Measurements from ENCODE around the gene PLXNA2. TPM values are rescaled to one million over a fixed set of nuclear protein-coding genes. Genes with fewer than 3 reads are reported as not detected.

Gene PLXNA2
- total RNA-seq, 1 donor from 2014 or later, result 1.7 TPM

- Mint-ChIP-seq H3K27me3 (ENCODE audit: insufficient read depth, low read depth) (no peaks in the 10 kb centered on the region), H3K27ac (no peak overlapping the region), H3K36me3 (no peaks in the 10 kb centered on the region), H3K9me3 (peaks cover 9% of the 10 kb centered on the region), H3K4me3 (no peak overlapping the region), H3K4me1 (no peaks in the 10 kb centered on the region)
- no peak overlapping the region for H3K4me3 ChIP-seq
- H4K20me1 ChIP-seq (ENCODE audit: low read depth), result no peaks in the 10 kb centered on the region
- H3K36me3 ChIP-seq, result no peaks in the 10 kb centered on the region
- no peaks in the 10 kb centered on the region for H3K27me3 ChIP-seq
- no peak overlapping the region for H3K27ac ChIP-seq
- H2AFZ ChIP-seq (replicated peaks), result no peak overlapping the region
- TF ChIP-seq CTCF (IDR thresholded peaks at IDR 0.05), result no peak
- TF ChIP-seq EZH2 (IDR thresholded peaks at IDR 0.05), result no peak
- TF ChIP-seq EZH2phosphoT487 (IDR thresholded peaks at IDR 0.05), result no peak
- H3F3A ChIP-seq (ENCODE audit: low read depth), result no peaks in the 10 kb centered on the region
- DNase-seq (ENCODE audit: low spot score), result no peak
- no peak overlapping the region for H3K4me2 ChIP-seq
- H3K4me1 ChIP-seq, result no peaks in the 10 kb centered on the region
- H3K9me3 ChIP-seq (ENCODE audit: low read depth), result no peaks in the 10 kb centered on the region
- no peaks in the 10 kb centered on the region for H3K79me2 ChIP-seq (ENCODE audit: low read depth)
- no peak overlapping the region for H3K9ac ChIP-seq
Measured at GRCh38 chr1:207990876-207991582, 253.2 kb downstream of the PLXNA2 start.

- no peak overlapping the region for H3K27ac Mint-ChIP-seq
- H3K36me3 Mint-ChIP-seq, result no peaks in the 10 kb centered on the region
- Histone ChIP-seq H3K27me3 (no peaks in the 10 kb centered on the region), H3F3A (ENCODE audit: low read depth) (no peaks in the 10 kb centered on the region), H3K9me3 (ENCODE audit: low read depth) (no peaks in the 10 kb centered on the region), H3K4me1 (no peaks in the 10 kb centered on the region), H3K79me2 (ENCODE audit: low read depth) (no peaks in the 10 kb centered on the region), H2AFZ (replicated peaks) (no peak overlapping the region), H3K27ac (no peak overlapping the region), H4K20me1 (ENCODE audit: low read depth) (no peaks in the 10 kb centered on the region), H3K9ac (no peak overlapping the region), H3K36me3 (no peaks in the 10 kb centered on the region), H3K4me3 (no peak overlapping the region), H3K4me2 (no peak overlapping the region)
- DNase-seq (ENCODE audit: low spot score), result no peak
- no peak overlapping the region for H3K4me3 Mint-ChIP-seq
- H3K4me1 Mint-ChIP-seq, result no peaks in the 10 kb centered on the region
- H3K9me3 Mint-ChIP-seq, result peaks cover 9% of the 10 kb centered on the region
- no peaks in the 10 kb centered on the region for H3K27me3 Mint-ChIP-seq (ENCODE audit: insufficient read depth, low read depth)
- no peak for TF ChIP-seq EZH2 (IDR thresholded peaks at IDR 0.05)
- no peak for TF ChIP-seq CTCF (IDR thresholded peaks at IDR 0.05)
- TF ChIP-seq EZH2phosphoT487 (IDR thresholded peaks at IDR 0.05), result no peak
Measured at GRCh38 chr1:207990455-207990854, 253.7 kb downstream of the PLXNA2 start.

- no peaks in the 10 kb centered on the region for H3K4me1 ChIP-seq
- no peaks in the 10 kb centered on the region for H3K9me3 ChIP-seq (ENCODE audit: low read depth)
- Mint-ChIP-seq H3K4me3 (no peak overlapping the region), H3K27me3 (ENCODE audit: insufficient read depth, low read depth) (no peaks in the 10 kb centered on the region), H3K36me3 (no peaks in the 10 kb centered on the region), H3K9me3 (peaks cover 5% of the 10 kb centered on the region), H3K4me1 (no peaks in the 10 kb centered on the region), H3K27ac (no peak overlapping the region)
- H3K27me3 ChIP-seq, result no peaks in the 10 kb centered on the region
- H2AFZ ChIP-seq (replicated peaks), result no peak overlapping the region
- no peak for DNase-seq (ENCODE audit: low spot score)
- no peak overlapping the region for H3K4me3 ChIP-seq
- TF ChIP-seq CTCF (IDR thresholded peaks at IDR 0.05) (no peak), EZH2phosphoT487 (IDR thresholded peaks at IDR 0.05) (no peak)
- no peak overlapping the region for H3K27ac ChIP-seq
- H3K36me3 ChIP-seq, result no peaks in the 10 kb centered on the region
- H3F3A ChIP-seq (ENCODE audit: low read depth), result no peaks in the 10 kb centered on the region
- H4K20me1 ChIP-seq (ENCODE audit: low read depth), result no peaks in the 10 kb centered on the region
- H3K4me2 ChIP-seq, result no peak overlapping the region
- no peak overlapping the region for H3K9ac ChIP-seq
- no peaks in the 10 kb centered on the region for H3K79me2 ChIP-seq (ENCODE audit: low read depth)
Measured at GRCh38 chr1:207988326-207989165, 255.6 kb downstream of the PLXNA2 start.
